Hematopoietic multipotent progenitor cell treated with erythropoietin and hydrocortisone succinate and interleukin-3 and kit ligand, for 15 days (in vitro differentiated cells): ENCODE measurements around the gene OSBP2.
A peak's percentile ranks its signal among the peaks of the same experiment; 100 is the strongest.

ENCODE experiments used
- DNase-seq: peaks from one replicate; pipeline ENCODE4 v3.0.0-alpha.2; 2015; ENCODE audit warnings: low spot score

Gene OSBP2

GRCh38 chr22:30940685-30941362, 246.2 kb downstream of the OSBP2 start:
- no peak for DNase-seq

DNA sequence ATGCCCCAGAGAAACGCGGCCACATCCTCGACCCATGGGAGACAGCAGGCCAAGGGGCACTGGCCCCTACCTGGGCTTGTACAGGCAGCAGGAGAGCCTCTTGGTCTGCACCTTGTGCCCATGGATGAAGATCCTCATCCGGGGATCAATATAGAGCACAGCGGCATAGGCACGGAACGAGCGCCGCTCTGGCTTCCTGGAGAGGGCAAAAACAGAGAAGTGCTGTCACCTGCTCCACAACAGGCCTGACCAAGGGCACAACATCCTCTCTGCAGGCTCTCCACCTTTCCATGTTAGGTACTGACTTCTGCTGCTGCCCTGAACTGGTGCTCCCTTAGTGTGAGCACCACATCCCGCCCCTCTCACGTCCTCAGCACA, 246.7 kb downstream of the OSBP2 start:
- no peak for DNase-seq

GRCh38 chr22:30943368-30943767, 248.7 kb downstream of the OSBP2 start:
- no peak for DNase-seq

GRCh38 chr22:30944986-30945385, 250.3 kb downstream of the OSBP2 start:
- no peak for DNase-seq

GRCh38 chr22:30945653-30946052, 251.0 kb downstream of the OSBP2 start:
- no peak for DNase-seq

DNA sequence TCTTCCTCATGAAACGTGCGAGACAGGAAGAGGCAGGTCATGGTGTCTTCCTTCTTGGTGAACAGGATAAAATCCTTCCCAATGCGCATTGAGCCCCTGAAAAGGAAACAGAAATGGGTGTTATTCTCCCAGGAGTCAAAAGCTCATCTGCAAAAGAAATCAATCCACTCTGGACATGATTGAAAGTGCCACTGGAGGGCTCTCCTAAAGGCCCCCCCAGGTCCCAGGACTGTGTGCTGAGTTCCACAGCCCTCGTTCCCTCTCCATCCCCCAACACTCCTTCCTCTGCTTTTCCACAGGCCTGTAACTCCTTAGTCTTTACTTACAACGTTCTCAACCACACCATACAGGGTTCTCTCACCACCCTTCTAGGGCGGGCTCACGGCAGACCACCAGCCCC, 251.7 kb downstream of the OSBP2 start:
- no peak for DNase-seq

- DNase-seq = no peak
Observed at GRCh38 chr22:30947173-30947815, 252.6 kb downstream of the OSBP2 start.

DNA sequence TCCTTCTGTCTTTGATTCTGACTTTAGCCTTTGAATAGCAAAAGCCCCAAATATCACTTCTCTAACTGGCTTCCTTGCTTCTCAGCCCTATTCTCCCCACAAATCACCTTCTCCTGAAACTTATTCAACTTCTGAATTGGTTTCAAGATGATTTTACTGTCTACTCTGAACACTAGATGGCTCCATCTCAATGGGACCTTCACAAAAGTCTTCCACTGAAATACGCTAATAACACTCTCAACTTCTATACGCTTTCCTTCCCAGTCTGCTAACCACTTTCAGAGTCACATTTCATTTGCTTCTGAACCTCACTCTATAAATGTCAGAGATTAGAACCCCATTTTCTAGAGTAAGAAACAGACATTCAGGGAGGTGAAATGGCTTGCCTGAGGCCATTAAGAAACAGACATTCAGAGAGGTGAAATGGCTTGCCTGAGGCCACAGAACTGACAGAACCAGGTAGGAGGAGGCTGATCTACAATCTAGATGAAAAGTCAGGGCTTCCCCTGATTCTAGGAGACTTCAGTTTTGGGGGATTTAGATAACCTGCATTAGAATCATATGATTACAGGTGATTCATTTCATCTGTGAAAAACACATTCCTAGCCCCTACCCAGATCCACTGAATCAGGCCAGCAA, 253.3 kb downstream of the OSBP2 start:
- peak; percentile 34 for DNase-seq

DNA sequence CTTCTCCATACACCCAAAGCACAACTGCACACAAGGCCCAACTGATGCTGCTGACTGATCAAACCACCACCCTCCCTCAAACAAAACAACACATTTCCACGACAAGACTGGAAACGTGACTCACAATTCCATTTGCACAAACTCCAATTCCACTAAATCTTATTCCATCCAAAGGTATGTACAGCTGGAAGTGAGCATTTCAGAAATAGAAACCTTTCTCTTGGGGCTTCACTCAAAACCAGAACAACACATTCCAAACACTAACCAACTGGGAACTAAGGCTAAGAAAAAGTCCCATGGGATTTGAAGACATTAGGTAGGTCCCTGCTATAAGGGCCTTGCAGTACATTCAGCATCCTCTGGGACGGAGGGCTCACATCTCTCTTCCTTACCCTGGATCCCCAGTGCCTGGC, 254.3 kb downstream of the OSBP2 start:
- DNase-seq = no peak

GRCh38 chr22:30949934-30950660, 255.4 kb downstream of the OSBP2 start:
- DNase-seq = no peak

DNA sequence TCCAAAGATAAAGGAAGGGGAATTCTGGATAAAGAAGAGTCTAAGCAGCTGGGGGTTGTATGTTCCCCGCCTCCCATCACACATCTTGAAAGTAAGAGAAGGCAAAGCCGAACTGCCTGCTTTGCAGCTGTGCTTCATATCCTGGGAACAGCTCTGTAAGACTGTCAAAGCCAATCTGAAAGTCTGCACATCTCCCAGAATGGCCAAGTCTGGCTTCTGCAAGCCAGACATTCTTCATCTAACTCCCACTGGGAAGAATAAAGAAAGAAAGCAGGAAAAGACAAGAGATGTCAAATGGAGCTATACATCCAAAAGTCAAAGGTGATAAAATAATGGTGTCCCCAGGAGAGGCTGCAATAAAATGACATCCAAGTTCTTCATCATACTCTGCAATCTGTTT, 258.5 kb downstream of the OSBP2 start:
- DNase-seq = no peak

GRCh38 chr22:30955153-30955552, 260.5 kb downstream of the OSBP2 start:
- no peak for DNase-seq
